T1000 (cell line): Measurements from ENCODE around the gene DHRS4L2.
A peak's percentile ranks its signal among the peaks of the same experiment; 100 is the strongest.
"Not testable (repeated sequence)": the region's sequence is repeated elsewhere in the genome, so short reads cannot be mapped to it uniquely, and the experiment has no call there.

Experiments used
- DNase-seq: peaks from one replicate; lab custom pipeline; 2025; ENCODE audit warnings: mixed read lengths; lab: John Stamatoyannopoulos, UW

DHRS4L2 gene

DNA sequence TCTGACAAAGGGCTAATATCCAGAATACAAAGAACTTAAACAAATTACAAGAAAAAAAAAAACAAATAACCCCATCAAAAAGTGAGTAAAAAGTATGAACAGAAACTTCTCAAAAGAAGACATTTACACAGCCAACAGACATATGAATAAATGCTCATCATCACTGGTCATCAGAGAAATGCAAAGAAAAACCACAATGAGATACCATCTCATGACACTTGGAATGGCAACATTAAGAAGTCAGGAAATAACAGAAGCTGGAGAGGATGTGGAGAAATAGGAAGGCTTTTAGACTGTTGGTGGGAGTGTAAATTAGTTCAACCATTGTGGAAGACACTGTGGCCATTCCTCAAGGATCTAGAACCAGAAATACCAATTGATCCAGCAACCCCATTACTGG, 30.2 kb downstream of the DHRS4L2 start:
- not testable (repeated sequence) for DNase-seq

DNA sequence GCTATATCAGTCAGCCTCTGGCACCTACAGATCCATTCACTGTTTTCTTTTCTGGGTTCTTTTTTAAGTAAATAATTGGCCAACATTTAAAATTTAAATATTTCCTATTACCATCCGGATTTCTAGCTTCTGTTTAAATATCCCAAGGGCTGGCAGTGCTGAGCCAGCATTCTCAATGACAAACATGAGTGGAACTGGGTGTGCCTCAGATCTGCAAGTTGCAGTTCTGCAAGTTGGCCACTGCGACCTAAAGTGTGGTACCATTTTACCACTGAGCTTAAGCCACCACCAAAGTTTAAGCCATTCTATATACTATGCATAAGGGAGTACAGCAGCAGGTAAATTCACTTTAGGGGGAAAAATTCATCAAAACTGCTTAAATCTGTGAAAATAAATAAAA, 31.2 kb downstream of the DHRS4L2 start:
- not testable (repeated sequence) for DNase-seq

DNA sequence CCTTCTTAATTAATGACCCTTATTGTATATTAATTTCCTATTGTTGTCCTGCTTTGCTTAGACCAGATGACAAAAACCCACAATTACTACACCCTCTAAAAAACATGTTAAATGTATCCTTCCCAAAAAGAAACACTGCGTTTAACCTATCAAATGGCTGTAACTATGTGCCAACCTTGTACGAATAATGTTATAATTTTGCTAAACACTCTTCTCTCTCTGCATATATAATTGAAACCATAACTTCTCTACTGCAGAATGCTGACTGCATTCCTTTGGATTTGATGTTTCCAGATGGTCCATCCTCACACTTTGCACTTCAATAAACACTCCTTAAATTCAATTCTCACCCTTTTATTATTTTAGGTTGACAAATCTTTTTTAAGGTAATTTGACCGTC, 31.8 kb downstream of the DHRS4L2 start:
- DNase-seq, result not testable (repeated sequence)

DNA sequence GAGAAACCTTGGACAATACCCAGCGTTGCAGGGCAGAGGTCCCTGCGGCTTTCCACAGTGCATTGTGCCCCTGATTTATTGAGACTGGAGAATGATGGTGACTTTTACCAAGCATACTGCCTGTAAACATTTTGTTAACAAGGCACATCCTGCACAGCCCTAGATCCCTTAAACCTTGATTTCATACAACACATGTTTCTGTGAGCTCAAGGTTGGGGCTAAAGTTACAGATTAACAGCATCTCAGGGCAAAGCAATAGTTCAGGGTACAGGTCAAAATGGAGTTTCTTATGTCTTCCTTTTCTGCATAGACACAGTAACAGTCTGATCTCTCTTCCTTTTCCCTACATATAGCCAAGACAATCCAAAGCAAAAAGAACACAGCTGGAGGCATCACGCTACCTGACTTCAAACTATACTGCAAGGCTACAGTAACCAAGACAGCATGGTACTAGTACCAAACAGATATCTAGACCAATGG, 36.2 kb downstream of the DHRS4L2 start:
- not testable (repeated sequence) for DNase-seq

DNA sequence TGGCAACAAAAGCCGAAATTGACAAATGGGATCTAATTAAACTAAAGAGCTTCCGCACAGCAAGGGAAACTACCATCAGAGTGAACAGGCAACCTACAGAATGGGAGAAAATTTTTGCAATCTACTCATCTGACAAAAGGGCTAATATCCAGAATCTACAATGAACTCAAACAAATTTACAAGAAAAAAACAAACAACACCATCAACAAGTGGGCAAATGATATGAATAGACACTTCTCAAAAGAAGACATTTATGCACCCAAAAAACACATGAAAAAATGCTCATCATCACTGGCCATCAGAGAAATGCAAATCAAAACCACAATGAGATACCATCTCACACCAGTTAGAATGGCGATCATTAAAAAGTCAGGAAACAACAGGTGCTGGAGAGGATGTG, 41.0 kb downstream of the DHRS4L2 start:
- not testable (repeated sequence) for DNase-seq

DNA sequence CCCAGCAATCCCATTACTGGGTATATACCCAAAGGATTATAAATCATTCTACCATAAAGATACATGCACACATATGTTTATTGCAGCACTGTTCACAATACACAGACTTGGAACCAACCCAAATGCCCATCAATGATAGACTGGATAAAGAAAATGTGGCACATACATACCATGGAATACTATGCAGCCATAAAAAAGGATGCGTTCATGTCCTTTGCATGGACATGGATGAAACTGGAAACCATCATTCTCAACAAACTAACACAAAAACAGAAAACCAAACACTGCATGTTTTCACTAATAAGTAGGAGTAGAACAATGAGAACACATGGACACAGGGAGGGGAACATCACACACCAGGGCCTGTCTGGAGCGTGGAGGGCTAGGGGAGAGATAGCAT, 42.6 kb downstream of the DHRS4L2 start:
- DNase-seq, result not testable (repeated sequence)

DNA sequence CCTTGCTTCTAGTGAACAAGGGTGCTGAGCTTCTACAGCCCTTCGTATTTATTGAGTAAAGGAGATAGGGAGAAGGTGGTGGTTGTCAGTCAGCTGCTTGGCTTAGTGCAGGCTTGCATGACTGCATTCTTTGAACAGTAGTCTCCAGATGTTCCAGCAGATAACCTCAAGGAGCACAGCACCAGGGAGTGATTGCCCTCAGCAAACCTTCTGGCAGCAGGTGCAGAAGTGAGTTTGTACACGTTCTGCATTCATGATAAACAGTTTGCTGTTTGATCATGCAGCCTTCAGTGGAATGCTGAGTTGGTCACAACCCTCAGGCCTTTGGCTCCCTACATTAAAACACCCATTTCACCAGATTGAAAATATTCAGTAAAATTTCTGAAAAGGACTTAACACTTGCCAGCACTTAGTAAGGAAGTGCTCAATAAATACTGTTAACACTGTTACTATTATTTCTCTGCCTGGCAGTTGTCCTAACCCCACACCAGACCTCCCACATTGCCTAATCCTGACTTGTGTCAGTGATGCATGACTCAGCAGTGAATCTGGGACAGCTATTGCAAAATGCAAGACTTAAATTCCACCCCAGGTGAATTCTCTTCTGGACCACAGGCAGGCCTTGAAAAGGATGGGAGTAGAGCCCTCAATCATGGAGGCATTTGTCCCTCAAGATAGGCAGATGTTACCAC, 44.1 kb downstream of the DHRS4L2 start:
- no peak for DNase-seq

DNA sequence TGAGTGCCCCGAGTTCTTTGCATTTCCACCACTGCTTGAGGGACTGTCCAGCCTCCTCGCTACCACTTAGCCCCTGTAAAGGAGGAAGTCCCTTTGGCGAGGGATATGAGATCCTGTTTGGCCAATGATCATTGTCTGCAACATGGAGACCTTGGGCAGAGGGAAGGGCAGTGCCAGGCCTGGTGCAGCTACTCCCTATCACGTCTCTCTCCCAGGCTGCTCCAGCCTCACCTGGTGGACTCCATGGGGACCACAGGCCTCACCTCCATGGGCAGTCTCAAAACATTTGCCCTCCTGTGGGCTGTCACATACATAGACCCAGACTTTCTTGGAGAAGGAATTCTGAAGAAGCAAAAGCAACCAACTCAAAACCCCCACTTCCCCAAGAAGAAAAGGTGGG, 47.0 kb downstream of the DHRS4L2 start:
- DNase-seq, result not testable (repeated sequence)

DNA sequence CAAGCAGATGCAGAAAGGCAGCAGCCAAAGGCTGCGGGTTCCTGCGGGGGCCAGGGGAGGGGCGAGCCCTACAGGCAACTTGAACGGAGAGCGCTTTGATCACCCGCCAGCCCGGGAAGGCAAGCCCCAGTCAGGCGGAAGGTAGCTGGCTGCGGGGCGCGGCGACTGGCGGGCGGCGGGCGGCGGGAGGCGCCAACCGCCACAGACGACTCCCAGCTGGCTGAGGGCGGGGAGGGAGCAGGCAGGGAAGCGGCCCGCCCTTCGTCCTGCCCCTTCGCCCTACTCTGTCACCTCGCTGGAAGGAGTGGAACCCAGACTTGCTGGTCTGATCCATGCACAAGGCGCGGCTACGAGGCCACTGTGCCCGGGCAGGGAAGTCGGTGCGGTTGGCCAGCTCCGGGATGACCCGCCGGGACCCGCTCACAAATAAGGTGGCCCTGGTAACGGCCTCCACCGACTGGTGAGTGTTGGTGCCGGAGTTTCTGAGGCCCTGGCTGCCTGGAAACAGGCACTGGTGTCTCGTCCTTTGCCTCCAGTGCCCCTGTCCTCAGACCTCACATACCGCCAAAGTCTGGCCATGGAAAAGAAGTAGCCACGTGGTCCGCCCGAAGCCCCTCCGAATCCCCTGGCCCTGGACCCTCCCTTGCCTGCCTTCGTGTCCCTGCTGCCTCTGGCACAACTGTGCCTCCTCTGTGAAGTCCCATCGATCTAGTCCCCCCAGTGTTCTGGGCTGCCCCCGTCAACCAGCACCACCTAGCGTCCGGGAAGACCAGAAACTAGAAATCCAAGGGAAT, 47.6 kb downstream of the DHRS4L2 start:
- DNase-seq, result no peak

DNA sequence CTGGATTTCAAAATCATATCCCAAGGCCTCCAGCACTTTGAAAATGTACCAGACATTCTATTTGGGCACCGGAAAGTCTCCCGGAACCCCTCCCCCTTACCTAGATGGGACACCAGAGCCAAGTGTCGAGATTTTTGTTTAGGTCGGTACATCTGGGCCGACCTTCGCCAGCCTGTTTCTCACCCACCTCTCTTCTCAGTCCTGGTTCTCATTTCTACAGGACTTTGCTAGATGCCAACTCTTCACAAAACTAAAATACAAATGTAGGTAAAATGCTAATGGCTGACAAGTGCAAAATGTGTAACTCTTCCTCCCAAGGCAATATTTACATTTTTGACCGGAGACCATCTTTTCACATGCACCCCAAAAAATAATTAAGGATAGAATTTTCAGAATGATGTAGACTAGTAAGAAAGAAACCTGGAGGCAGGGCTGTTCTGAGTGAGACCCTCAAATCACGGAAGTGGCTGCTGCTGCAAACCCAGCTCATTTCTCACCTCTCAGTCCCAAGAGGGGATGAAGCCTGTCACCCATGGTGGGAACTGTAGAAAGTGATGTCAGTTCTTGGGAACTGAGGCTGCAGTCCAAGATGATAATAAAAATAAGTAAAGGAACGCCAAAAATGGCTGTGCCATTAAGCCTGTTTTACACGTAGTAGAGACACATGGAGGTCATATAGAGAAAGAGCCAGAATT, 48.4 kb downstream of the DHRS4L2 start:
- DNase-seq, result not testable (repeated sequence)

DNA sequence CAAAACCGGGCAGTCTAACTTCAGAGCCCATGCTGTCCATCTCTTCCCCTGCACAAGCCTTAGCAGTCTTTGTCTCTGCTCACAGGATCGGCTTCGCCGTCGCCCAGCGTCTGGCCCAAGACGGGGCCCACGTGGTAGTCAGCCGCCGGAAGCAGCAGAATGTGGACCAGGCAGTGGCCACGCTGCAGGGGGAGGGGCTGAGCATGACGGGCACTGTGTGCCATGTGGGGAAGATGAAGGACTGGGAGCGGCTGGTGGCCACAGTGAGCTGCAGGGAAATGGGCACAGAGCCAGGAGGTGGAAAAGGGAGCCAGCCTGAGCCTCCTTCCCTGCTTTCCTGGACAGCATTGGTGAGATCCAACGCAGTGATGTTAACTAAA, 48.9 kb downstream of the DHRS4L2 start:
- no peak for DNase-seq

DNA sequence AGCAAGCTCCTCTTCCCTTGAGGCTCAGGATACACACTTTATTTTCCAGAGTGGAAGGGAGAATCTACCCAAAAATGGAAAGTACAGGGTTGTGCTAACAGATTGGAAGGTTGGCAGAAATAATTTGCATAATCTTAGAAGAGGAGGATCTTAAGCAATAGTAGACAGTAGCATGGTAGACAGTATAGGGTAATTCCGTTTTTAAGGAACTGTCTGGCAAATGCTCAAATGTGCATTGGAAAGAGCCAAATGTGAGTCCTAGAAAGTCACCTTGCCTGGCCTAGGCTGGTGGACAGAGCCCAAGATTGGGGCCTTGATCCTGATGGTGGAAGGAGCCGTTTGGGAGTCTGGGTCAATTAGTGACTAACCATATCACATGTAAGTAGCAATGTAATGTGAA, 50.0 kb downstream of the DHRS4L2 start:
- no peak for DNase-seq

DNA sequence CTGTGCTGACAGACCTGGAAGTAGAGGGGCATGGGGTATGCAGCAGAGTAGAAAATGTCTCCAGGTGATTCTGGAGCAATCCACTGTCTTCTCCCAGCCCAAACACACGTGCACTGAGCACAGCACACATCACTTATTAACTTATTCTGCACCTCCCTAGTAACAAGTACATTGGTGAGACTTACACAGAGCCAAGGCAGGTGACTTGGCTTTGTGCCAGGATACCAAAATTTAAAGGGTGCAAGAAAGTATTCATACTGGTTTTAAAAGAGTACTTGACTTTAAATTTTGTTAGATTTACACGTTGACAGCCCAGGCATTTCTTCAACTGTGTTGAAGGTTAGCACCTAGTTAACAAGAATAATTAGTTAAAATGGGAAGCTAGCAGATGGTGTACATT, 52.0 kb downstream of the DHRS4L2 start:
- no peak for DNase-seq

DNA sequence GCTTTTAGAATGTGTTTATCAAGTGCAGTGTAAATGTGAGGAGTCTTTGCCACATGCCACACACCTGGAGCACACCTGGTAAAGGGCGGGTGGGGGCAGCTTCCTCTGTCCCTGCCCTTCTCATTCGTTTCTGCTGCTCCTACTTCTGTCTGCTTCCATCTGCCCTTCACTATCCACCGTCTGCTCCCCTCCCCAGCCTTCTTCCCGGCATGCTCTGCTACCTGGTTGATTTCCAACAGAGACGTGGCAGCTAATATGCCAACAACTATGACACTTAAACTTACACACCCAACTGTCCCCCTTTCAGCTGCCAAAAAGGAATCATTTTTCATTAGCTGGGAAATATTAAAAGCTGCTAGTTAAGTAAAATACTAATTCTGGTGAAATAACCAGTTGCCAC, 54.0 kb downstream of the DHRS4L2 start:
- no peak for DNase-seq

DNA sequence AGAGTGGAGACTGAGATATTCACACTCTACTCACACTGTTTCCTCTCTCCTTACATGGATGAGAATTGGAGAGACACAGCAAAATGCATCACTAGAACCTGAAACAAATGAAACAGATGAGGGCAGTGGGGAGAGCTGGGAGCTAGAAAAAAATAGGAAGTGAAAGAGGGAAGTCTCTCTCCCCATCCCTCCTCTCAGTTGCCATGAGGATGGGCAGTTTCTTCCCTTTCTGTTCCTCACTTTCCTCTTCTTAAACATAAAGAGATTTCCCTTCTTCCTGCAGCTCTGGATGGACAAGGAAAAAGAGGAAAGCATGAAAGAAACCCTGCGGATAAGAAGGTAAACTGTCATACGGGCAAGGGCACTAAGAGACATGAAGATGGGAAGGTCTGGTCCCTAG, 60.3 kb downstream of the DHRS4L2 start:
- not testable (repeated sequence) for DNase-seq

DNA sequence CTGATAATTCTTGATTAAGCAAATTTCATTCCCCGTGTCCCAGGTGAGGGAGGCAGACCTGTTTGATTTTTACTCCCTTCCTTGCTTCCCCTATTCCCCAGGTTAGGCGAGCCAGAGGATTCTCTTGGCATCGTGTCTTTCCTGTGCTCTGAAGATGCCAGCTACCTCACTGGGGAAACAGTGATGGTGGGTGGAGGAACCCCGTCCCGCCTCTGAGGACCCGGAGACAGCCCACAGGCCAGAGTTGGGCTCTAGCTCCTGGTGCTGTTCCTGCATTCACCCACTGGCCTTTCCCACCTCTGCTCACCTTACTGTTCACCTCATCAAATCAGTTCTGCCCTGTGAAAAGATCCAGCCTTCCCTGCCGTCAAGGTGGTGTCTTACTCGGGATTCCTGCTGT, 62.0 kb downstream of the DHRS4L2 start:
- not testable (repeated sequence) for DNase-seq

DNA sequence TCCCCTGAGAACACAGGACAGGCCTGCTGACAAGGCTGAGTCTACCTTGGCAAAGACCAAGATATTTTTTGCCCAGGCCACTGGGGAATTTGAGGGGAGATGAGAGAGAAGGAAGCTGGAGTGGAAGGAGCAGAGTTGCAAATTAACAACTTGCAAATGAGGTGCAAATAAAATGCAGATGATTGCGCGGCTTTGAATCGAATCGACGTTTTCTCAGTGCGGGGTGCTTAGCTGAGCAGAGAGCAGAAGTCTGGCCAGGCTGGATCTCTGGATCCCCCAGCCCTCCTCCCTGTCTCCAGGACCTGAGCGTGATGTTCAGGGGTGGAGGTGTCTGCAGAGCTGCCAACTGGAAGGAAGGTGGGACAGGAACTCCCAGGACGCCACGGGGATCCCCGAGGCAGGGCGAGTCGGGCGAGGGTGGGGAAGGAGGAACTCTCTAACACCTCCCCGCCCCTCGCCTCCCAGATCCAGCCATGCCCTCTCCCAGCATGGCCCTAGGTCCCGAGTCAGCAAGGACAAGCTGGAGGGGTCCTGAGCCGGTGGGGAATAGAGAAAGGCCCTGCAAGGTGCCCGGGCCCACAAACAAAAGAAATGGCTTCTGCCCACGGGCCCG, 62.6 kb downstream of the DHRS4L2 start:
- no peak for DNase-seq

DNA sequence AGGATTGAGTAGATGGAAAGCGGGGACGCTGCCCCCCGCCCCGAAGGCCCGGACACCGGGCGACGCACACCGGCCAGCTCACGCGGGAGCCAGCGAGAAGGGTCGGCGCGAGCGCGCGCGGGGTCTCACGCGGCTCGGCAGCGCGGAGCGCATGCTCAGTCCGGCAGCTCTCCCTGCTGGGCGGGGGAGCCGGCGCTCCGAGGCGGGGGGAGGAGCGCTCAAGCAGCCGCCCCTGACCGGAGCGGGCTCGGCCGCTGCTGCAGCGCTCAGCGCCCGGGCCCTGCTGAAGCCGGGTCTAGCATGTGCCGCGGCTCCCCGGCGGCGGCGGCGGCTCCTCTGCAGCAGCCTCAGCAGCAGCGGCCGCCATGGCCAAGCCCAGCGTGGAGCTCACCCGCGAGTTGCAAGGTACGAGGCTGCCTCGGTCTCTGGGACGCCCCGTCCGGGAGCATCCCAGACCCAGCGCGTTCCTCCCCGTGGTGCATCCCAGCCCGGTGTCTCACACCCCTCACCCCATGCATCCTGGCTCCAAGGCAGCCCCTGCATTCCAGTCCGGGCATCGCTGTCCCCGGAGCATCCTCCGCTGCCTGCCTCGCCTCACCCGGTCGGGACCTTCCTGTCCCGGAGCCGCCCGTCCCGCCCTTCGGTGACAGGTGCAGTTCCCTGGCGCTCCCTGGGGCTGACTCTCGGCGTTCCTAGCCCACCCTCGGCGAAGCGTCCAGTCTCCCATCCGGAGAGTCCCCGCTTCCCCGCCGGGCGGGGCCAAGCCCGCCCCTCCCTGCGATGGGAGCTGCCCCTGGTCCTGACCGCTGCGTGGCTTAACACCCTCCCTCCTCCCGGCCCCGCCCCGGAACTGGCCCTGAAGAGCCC, 63.3 kb downstream of the DHRS4L2 start, which contains the start of gene CARMIL3:
TSS of gene CARMIL3 (plus strand) at position 221 of the 867 bp plus-strand sequence. CDS start at position 366, 145 bp downstream.
- peak; percentile 33 for DNase-seq

DNA sequence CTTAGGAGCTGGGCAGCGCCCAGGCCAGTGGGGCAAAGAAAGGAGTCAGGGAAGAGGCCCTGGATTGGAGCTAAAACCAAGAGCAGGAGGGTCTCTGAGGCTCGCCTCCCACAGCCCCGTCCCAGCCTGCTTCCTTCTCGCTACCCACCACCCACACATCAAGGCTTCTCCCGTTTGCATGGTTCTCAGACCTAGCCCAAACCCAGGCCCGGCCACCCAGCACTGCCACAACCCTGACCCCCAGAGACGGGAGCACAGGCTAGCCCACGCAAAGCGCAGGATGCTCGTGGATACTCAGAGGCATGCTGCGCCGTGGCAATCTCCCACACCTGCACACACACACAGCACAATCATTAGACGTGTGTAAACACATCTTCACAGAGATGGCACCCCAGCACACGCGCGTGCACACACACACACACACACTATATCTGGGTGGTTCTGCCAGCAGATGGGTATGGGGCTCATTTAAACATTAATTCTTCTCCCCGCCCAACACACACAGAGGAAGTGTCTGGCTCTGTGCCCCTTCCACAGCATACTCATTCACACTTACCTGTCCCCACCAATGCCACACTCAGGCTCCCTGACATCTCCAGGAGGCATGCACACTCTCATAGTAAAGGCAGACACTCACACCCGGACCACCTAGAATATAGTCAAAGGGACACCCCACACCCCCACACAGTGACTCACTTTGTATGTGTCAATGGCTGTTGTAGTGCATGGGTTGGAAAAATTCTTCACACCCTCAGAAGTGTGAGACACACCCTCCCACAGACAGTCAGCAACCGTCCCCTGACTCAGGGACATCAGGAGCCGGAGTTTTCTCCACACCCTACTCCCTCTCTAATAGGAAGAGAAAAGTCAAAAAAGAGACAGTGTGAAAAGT, 64.2 kb downstream of the DHRS4L2 start:
- no peak for DNase-seq
